Osteoblast (primary cell): ENCODE data around the gene ARMH1. TPM values are rescaled to one million over a fixed set of nuclear protein-coding genes. Genes with fewer than 3 reads are reported as not detected.

ENCODE experiments used
- DNase-seq: peaks from one replicate; pipeline ENCODE4 v3.0.0; 2011; ENCODE audit warnings: low spot score, mixed read lengths; ENCODE audit not compliant: insufficient read length; ENCODE audit errors: missing footprints
- H2AFZ ChIP-seq: 2 replicates; pipeline ENCODE4 v1.6.0; 2011; ENCODE audit warnings: mild to moderate bottlenecking, low read length
- H3K27ac ChIP-seq: 2 replicates; pipeline ENCODE4 v1.5.1; 2011; ENCODE audit warnings: mild to moderate bottlenecking, low read depth, low read length, moderate library complexity
- H3K27me3 ChIP-seq: 2 replicates; pipeline ENCODE4 v1.6.0; 2012; ENCODE audit warnings: mild to moderate bottlenecking, control low read depth, inconsistent platforms, low read length, moderate library complexity; ENCODE audit not compliant: insufficient read depth
- H3K36me3 ChIP-seq: 2 replicates; pipeline ENCODE4 v1.5.1; 2011; ENCODE audit warnings: mild to moderate bottlenecking, low read length, control low read depth, moderate library complexity; ENCODE audit not compliant: insufficient read depth
- H3K4me1 ChIP-seq: 2 replicates; pipeline ENCODE4 v1.5.1; 2011; ENCODE audit warnings: mild to moderate bottlenecking, low read length, control low read depth, moderate library complexity; ENCODE audit not compliant: insufficient read depth
- H3K4me2 ChIP-seq: 2 replicates; pipeline ENCODE4 v1.6.0; 2011; ENCODE audit warnings: mild to moderate bottlenecking, low read length; ENCODE audit not compliant: insufficient read depth
- H3K4me3 ChIP-seq: fragments of 200-600 bp; sonication (generic); 3 replicates; pipeline ENCODE4 v1.5.1; 2012; ENCODE audit warnings: mild to moderate bottlenecking, low read length, inconsistent platforms; ENCODE audit not compliant: insufficient read depth
- H3K79me2 ChIP-seq: 2 replicates; pipeline ENCODE4 v1.6.0; 2012; ENCODE audit warnings: mild to moderate bottlenecking, low read length, control low read depth, inconsistent platforms; ENCODE audit not compliant: insufficient read depth
- H3K9me3 ChIP-seq: 2 replicates; pipeline ENCODE4 v1.5.1; 2011; ENCODE audit warnings: low read depth, low read length, control low read depth
- H4K20me1 ChIP-seq: 2 replicates; pipeline ENCODE4 v1.6.0; 2012; ENCODE audit warnings: mild to moderate bottlenecking, low read length, control low read depth; ENCODE audit not compliant: insufficient read depth
- CTCF ChIP-seq: IDR thresholded peaks from 2 replicates; pipeline ENCODE4 v1.5.1; 2011; ENCODE audit warnings: mild to moderate bottlenecking, low read depth, low read length, moderate library complexity; ENCODE audit errors: extremely low read depth
- total RNA-seq: library from RNA; depleted of rRNA; stranded (reverse); fragments of >200 nt; gene quantifications from 2 replicates; pipeline ENCODE4 v1.2.3, GENCODE V29; 2012

The ARMH1 gene
- total RNA-seq, 1 donor = 4.3 TPM

GRCh38 chr1:44676484-44677200, 2.1 kb downstream of the ARMH1 start:
- Histone ChIP-seq H2AFZ (peak overlapping the region; percentile 38), H3K4me2 (peak overlapping the region; percentile 22), H3K36me3 (no peaks in the 10 kb centered on the region), H3K27me3 (no peaks in the 10 kb centered on the region), H3K9me3 (no peaks in the 10 kb centered on the region), H3K27ac (peak overlapping the region; percentile 25), H4K20me1 (no peaks in the 10 kb centered on the region), H3K4me1 (peaks cover 34% of the 10 kb centered on the region), H3K4me3 (no peak overlapping the region), H3K79me2 (peaks cover 7% of the 10 kb centered on the region)
- peak; percentile 39 for DNase-seq
- no peak for TF ChIP-seq CTCF

GRCh38 chr1:44677201-44677766, 2.8 kb downstream of the ARMH1 start:
- Histone ChIP-seq H2AFZ (peak overlapping the region; percentile 38), H3K27me3 (no peaks in the 10 kb centered on the region), H4K20me1 (no peaks in the 10 kb centered on the region), H3K4me1 (peaks cover 32% of the 10 kb centered on the region), H3K36me3 (no peaks in the 10 kb centered on the region), H3K9me3 (no peaks in the 10 kb centered on the region), H3K4me2 (peak overlapping the region; percentile 22), H3K27ac (no peak overlapping the region), H3K79me2 (peaks cover 7% of the 10 kb centered on the region), H3K4me3 (no peak overlapping the region)
- peak; percentile 53 for DNase-seq
- TF ChIP-seq CTCF = peak; percentile 63

DNA sequence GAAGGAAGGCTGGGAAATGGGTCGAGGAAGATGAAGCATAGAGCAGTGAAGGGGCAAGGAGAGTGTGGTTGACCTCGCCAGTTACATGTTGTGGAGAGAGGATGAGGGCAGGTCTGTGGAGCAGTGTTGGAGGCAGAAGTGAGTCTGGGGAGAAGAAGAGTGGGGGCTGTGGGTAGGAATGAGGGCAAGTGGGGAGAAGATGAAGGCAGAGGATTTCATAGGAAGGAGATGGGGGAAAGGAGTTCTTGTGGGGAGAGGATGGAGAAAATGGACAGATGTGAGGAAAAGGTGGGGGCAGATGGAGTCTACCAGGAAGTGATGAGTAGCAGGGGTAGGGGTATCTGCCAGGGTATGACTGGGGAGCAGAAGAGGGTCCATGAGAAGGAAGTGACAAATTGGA, 3.6 kb downstream of the ARMH1 start:
- Histone ChIP-seq H3K4me1 (peaks cover 25% of the 10 kb centered on the region), H3K36me3 (no peaks in the 10 kb centered on the region), H3K27me3 (no peaks in the 10 kb centered on the region), H3K27ac (no peak overlapping the region), H4K20me1 (no peaks in the 10 kb centered on the region), H3K79me2 (peaks cover 5% of the 10 kb centered on the region), H3K4me2 (no peak overlapping the region), H3K9me3 (no peaks in the 10 kb centered on the region), H3K4me3 (no peak overlapping the region), H2AFZ (no peak overlapping the region)
- no peak for DNase-seq
- no peak for TF ChIP-seq CTCF

- H3K4me3 ChIP-seq = no peak overlapping the region
- no peak overlapping the region for H2AFZ ChIP-seq
- no peak overlapping the region for H3K27ac ChIP-seq
- TF ChIP-seq CTCF = no peak
- H3K27me3 ChIP-seq = no peaks in the 10 kb centered on the region
- no peak for DNase-seq
- no peaks in the 10 kb centered on the region for H3K36me3 ChIP-seq
- H3K4me2 ChIP-seq = no peak overlapping the region
- no peaks in the 10 kb centered on the region for H4K20me1 ChIP-seq
- H3K79me2 ChIP-seq = peaks cover 5% of the 10 kb centered on the region
- no peaks in the 10 kb centered on the region for H3K9me3 ChIP-seq
- peaks cover 20% of the 10 kb centered on the region for H3K4me1 ChIP-seq
Measured at GRCh38 chr1:44678626-44679025, 4.1 kb downstream of the ARMH1 start.
